WI38 (cell line): ENCODE data around the gene RPL12.
A peak's percentile ranks its signal among the peaks of the same experiment; 100 is the strongest.

Experiments
- H3K4me3 ChIP-seq: 2 replicates; pipeline ENCODE4 v1.5.1; 2011; ENCODE audit warnings: low read depth, mild to moderate bottlenecking, control low read depth, low read length
- TF ChIP-seq, protein P1 (sequence below): IDR thresholded peaks from 2 replicates; pipeline ENCODE4 v1.5.1; 2012; ENCODE audit warnings: low read depth, mild to moderate bottlenecking, control low read depth, low read length

The RPL12 gene

DNA sequence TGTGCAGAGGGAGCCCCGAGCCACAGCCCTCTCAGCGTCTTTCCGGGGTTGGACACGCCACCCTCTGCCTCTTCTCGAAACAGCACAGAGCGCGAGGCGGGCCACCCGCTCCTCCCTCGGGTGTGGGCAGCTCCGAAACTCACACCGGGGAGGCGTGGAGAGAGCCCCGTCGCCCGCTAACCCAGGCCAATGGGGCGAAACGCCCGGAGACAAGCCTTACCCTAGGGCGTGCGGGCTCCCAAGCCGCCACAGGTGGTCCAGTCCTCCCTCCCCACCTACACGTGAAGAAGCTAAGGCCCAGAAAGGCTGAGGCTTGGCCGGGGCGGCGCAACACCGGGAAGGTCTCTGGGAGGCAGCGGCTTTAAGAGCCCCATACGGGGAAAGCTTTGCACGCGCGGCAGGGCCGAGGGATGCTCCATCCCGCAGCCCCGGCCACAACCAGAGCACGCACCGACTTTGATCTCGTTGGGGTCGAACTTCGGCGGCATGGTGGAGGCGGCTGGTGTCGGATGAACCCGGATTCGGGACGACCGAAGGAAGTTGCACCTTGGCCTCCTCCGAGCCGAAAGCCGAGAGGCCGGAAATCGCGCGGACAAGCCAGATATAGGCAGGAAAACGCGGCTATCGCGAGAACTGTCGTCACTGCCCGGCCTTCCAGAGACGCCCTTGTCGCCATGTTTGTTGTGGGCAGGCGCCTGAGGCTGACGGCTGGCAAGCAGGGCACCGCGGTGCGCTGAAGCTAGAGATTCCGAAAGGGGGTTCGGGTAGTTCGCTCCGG lies at the start of gene RPL12, which contains the start of gene LRSAM1:
RPL12 (minus strand) TSS at position 577 of the 778 bp plus-strand sequence; CDS start at position 488, 89 bp downstream.
LRSAM1 (plus strand) TSS at position 681 of the 778 bp plus-strand sequence. CDS start 3,018 bp downstream, outside the sequence.
- TF ChIP-seq, protein P1, sequence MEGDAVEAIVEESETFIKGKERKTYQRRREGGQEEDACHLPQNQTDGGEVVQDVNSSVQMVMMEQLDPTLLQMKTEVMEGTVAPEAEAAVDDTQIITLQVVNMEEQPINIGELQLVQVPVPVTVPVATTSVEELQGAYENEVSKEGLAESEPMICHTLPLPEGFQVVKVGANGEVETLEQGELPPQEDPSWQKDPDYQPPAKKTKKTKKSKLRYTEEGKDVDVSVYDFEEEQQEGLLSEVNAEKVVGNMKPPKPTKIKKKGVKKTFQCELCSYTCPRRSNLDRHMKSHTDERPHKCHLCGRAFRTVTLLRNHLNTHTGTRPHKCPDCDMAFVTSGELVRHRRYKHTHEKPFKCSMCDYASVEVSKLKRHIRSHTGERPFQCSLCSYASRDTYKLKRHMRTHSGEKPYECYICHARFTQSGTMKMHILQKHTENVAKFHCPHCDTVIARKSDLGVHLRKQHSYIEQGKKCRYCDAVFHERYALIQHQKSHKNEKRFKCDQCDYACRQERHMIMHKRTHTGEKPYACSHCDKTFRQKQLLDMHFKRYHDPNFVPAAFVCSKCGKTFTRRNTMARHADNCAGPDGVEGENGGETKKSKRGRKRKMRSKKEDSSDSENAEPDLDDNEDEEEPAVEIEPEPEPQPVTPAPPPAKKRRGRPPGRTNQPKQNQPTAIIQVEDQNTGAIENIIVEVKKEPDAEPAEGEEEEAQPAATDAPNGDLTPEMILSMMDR = no peak
- H3K4me3 ChIP-seq = peak within 1 kb of the TSS; percentile 90

DNA sequence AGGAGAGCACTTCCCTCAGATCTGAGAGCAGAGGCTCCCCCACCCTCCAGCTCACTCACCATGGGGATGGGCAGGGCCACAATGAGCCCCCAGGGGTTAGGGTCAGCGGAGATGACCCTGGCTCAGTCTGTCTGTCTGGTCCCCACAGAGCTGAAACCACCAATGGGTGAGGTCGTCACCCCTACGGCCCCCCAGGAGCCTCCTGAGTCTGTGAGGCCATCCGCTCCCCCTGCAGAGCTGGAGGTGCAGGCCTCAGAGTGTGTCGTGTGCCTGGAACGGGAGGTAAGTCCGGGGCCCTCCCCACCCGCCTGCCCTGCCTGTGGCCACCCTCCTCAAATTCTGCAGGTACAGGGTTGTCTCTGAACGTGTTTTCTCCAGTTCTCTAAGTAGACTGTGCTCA lies 49.7 kb upstream of the RPL12 start:
- TF ChIP-seq, protein P1 = no peak
- H3K4me3 ChIP-seq = no peak overlapping the region

DNA sequence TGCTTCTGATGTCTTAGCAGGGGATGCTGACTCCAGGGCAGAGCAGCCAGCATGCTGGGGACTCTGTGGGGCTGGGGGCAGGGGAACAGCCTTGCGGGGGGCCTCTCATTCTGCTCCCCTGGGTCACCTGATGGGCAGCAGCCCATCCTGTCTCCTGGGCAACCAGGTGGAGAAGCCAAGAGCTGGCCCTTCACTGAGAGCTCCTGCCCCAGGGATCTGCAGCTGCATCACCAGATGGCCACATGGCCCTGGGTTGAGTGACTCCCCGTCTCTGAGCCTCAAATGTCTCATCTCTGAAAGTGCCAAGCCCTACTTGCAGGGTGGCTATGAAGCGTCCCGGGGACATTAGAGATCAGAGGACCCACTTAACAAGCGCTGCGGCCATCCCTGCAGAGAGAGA lies 49.2 kb upstream of the RPL12 start:
- TF ChIP-seq, protein P1 = no peak
- no peak overlapping the region for H3K4me3 ChIP-seq

DNA sequence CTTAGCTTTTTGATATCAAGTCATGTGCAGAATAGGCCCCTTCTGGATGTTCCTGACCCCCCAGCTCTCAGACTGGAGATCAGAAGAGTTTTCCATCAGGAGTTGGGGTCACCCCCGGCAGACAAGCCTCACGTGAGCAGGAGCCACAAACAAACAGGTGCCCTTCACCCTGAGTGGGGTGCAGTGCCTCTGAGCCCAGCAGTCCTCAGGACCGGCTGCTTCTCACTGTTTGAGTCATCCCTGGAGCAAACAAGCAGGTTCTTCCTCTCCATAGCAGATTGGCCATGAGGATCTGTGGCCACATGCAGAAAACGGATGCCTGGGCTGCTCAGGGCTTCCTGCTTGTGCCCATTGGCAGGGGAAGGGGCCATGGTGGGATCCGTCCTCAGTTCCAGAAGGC lies 47.1 kb upstream of the RPL12 start:
- TF ChIP-seq, protein P1 = no peak
- no peak overlapping the region for H3K4me3 ChIP-seq

DNA sequence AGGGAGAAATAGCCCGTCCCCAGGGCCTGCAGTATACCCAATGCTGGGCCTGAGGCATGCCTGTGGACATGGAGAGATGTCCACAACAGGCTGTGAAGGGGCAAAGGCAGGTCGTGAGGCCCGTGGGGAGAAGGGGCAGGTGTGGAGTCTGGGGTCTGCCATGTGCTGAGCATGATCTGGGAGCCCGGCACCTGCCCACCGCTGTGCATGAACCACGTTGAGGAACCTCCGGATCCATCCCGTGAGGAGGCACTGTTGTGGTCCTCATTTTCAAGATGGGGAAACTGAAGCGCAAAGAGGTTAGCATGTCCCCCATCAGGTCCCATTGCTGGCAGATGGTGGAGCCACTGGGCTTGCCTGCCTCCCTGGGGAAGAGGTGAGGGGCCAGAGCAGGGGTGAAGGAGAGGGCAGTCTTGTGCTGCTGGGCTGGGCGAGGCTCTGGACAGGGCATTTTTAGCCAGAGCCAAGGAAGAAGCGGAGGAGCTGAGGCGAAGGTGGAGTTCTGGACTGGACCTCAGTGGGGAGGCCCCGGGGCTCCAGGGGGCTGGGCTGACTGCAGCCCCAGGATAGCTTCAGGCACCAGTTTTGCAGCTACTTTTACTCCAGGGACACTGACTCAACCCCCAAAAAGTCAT lies 46.6 kb upstream of the RPL12 start:
- H3K4me3 ChIP-seq = no peak overlapping the region
- TF ChIP-seq, protein P1 = no peak

DNA sequence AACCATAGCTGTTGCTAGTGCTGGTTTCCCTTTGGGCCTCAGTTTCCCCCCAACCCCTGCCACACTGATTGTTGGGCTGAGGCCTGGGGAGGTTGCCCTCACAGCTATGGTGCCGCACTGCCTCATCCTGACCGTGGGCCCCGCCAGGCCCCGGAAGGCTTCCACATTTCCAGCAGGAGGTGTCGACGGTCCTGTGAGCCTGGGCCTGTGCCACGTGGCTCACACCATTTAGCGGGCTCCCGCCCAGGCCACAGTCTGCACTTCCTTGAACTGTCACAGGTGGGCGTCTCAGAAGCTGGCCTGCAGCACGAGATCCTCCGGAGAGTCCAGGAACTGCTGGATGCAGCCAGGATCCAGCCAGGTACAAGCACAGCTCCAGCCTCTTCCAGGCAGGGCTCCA lies 45.8 kb upstream of the RPL12 start:
- TF ChIP-seq, protein P1 = no peak
- H3K4me3 ChIP-seq = no peak overlapping the region

DNA sequence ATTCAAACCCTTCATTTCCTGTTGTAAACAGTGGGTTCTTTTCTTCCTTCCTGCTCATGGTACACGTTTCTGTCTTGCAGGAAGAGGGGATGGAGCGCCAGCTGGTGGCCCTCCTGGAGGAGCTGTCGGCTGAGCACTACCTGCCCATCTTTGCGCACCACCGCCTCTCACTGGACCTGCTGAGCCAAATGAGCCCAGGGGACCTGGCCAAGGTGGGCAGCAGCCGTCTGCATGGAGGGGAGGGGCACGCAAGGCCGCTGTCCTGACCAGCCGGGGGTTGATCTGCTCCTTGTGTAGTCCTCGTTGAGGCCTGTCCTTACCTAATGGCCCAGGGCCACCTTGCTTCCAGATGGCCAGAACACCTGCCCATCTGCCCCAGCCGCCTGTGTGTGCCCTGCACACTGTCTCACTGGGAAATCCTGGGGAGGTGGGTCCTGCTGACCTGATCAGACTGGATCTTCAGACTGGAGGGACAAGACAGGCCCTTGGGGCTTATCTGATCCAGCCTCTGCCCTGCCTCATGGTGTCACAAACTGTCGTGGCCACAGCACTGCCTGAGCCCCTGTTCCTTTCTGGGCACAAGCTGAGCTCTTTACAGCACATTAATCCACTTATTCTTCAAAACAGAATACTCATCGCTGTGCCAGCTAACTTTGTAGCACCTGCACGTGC lies 44.8 kb upstream of the RPL12 start:
- TF ChIP-seq, protein P1 = no peak
- no peak overlapping the region for H3K4me3 ChIP-seq
